Endodermal cell (in vitro differentiated cells): Measurements from ENCODE around the gene CBLC. TPM values are rescaled to one million over a fixed set of nuclear protein-coding genes. Genes with fewer than 3 reads are reported as not detected.
A peak's percentile ranks its signal among the peaks of the same experiment; 100 is the strongest.

Experiments used
- DNase-seq: peaks from one replicate; pipeline ENCODE4 v3.0.0-alpha.2; 2017
- H3K27ac ChIP-seq: 2 replicates; pipeline ENCODE4 v1.5.1; 2013; ENCODE audit warnings: mild to moderate bottlenecking, low read depth, low read length, moderate library complexity
- H3K27me3 ChIP-seq: 2 replicates; pipeline ENCODE4 v1.6.1; 2013; ENCODE audit warnings: mild to moderate bottlenecking, low read length, moderate library complexity; ENCODE audit not compliant: insufficient read depth, control insufficient read depth, poor library complexity, severe bottlenecking
- H3K36me3 ChIP-seq: 2 replicates; pipeline ENCODE4 v1.7.0; 2013; ENCODE audit warnings: mild to moderate bottlenecking, low read length, moderate library complexity; ENCODE audit not compliant: control insufficient read depth, insufficient read depth
- H3K4me1 ChIP-seq: one replicate; pipeline ENCODE4 v1.7.0; 2013; ENCODE audit warnings: low read length; ENCODE audit not compliant: control insufficient read depth, insufficient read depth
- H3K4me3 ChIP-seq: 2 replicates; pipeline ENCODE4 v1.5.1; 2013; ENCODE audit warnings: mild to moderate bottlenecking, low read length, moderate library complexity
- H3K9ac ChIP-seq: 2 replicates; pipeline ENCODE4 v1.6.1; 2013; ENCODE audit warnings: mild to moderate bottlenecking, low read length, moderate library complexity; ENCODE audit not compliant: poor library complexity, severe bottlenecking; ENCODE audit errors: extremely low read depth
- H3K9me3 ChIP-seq: 2 replicates; pipeline ENCODE4 v1.6.1; 2013; ENCODE audit warnings: mild to moderate bottlenecking, low read length, moderate library complexity; ENCODE audit not compliant: control insufficient read depth
- H3K27ac Mint-ChIP-seq: 2 replicates; pipeline ENCODE4 v1.8.0; 2020; ENCODE audit warnings: mixed read lengths
- H3K27me3 Mint-ChIP-seq: 2 replicates; pipeline ENCODE4 v1.8.0; 2021; ENCODE audit warnings: mild to moderate bottlenecking, mixed read lengths; ENCODE audit not compliant: insufficient read depth
- H3K36me3 Mint-ChIP-seq: 2 replicates; pipeline ENCODE4 v1.8.0; 2020; ENCODE audit warnings: low read depth, mixed read lengths
- H3K4me1 Mint-ChIP-seq: 2 replicates; pipeline ENCODE4 v1.8.0; 2020; ENCODE audit warnings: mixed read lengths
- H3K4me3 Mint-ChIP-seq: 2 replicates; pipeline ENCODE4 v1.8.0; 2020; ENCODE audit warnings: mild to moderate bottlenecking, moderate library complexity, mixed read lengths
- H3K9me3 Mint-ChIP-seq: 2 replicates; pipeline ENCODE4 v1.8.0; 2020; ENCODE audit warnings: mild to moderate bottlenecking, mixed read lengths
- CTCF ChIP-seq: fragments of 200-600 bp; sonication (generic); conservative IDR thresholded peaks from 2 replicates; pipeline ENCODE4 v1.5.0; 2021; ENCODE audit warnings: antibody characterized with exemption, mild to moderate bottlenecking
- WGBS, 2 experiments: methylation state at CpG; one replicate each; pipeline versions ENCODE4 v1.1.5 to v1.1.7; 2013; ENCODE audit warnings: missing lambda C conversion rate in 2 of 2, mixed read lengths in 1 of 2; ENCODE audit not compliant: insufficient coverage in 1 of 2, insufficient read length in 1 of 2; 5-methylcytosine and 5-hydroxymethylcytosine counted together
- total RNA-seq, 2 donors: library from RNA; stranded (reverse); fragmentation: NEBNext Ultra II Directional in 1 of 2; extraction: Animal tissue kit (Norgen Biotek cat#: 25700) in 1 of 2; gene quantifications; 2 replicates in 1 of 2; 3 replicates in 1 of 2; pipeline ENCODE4 v1.2.1, GENCODE V29; 2021

CBLC gene
- total RNA-seq, 2 donors from 2014 or later: 6.6 to 15.5 TPM

- no peak overlapping the region for H3K4me3 Mint-ChIP-seq
- H3K4me1 Mint-ChIP-seq: peaks cover 6% of the 10 kb centered on the region
- WGBS, 2 experiments: 71 to 100% methylated on average over 1 to 3 of the region's 3 CpGs
- no peaks in the 10 kb centered on the region for H3K36me3 ChIP-seq
- H3K27me3 Mint-ChIP-seq: peaks cover 50% of the 10 kb centered on the region
- H3K4me1 ChIP-seq: no peaks in the 10 kb centered on the region
- no peak overlapping the region for H3K27ac Mint-ChIP-seq
- no peaks in the 10 kb centered on the region for H3K9me3 Mint-ChIP-seq
- H3K27ac ChIP-seq: no peak overlapping the region
- H3K27me3 ChIP-seq: peaks cover 40% of the 10 kb centered on the region
- H3K36me3 Mint-ChIP-seq: no peaks in the 10 kb centered on the region
- H3K9me3 ChIP-seq: no peaks in the 10 kb centered on the region
- no peak for DNase-seq
- H3K9ac ChIP-seq: no peak overlapping the region
- no peak for TF ChIP-seq CTCF
- no peak overlapping the region for H3K4me3 ChIP-seq
Measured at GRCh38 chr19:44744871-44745332, 32.8 kb upstream of the CBLC start.

- H3K4me1 ChIP-seq: no peaks in the 10 kb centered on the region
- no peak overlapping the region for H3K4me3 ChIP-seq
- DNase-seq: peak; percentile 69
- TF ChIP-seq CTCF: no peak
- no peak overlapping the region for H3K4me3 Mint-ChIP-seq
- no peaks in the 10 kb centered on the region for H3K36me3 Mint-ChIP-seq
- 25 to 46% methylated on average over 5 to 10 of the region's 10 CpGs for WGBS, 2 experiments
- peaks cover 6% of the 10 kb centered on the region for H3K4me1 Mint-ChIP-seq
- H3K27ac ChIP-seq: no peak overlapping the region
- H3K9me3 Mint-ChIP-seq: no peaks in the 10 kb centered on the region
- H3K27me3 ChIP-seq: peaks cover 41% of the 10 kb centered on the region
- H3K9ac ChIP-seq: no peak overlapping the region
- peaks cover 54% of the 10 kb centered on the region for H3K27me3 Mint-ChIP-seq
- no peak overlapping the region for H3K27ac Mint-ChIP-seq
- H3K36me3 ChIP-seq: no peaks in the 10 kb centered on the region
- H3K9me3 ChIP-seq: no peaks in the 10 kb centered on the region
Measured at GRCh38 chr19:44745341-44745831, 32.3 kb upstream of the CBLC start.

DNA sequence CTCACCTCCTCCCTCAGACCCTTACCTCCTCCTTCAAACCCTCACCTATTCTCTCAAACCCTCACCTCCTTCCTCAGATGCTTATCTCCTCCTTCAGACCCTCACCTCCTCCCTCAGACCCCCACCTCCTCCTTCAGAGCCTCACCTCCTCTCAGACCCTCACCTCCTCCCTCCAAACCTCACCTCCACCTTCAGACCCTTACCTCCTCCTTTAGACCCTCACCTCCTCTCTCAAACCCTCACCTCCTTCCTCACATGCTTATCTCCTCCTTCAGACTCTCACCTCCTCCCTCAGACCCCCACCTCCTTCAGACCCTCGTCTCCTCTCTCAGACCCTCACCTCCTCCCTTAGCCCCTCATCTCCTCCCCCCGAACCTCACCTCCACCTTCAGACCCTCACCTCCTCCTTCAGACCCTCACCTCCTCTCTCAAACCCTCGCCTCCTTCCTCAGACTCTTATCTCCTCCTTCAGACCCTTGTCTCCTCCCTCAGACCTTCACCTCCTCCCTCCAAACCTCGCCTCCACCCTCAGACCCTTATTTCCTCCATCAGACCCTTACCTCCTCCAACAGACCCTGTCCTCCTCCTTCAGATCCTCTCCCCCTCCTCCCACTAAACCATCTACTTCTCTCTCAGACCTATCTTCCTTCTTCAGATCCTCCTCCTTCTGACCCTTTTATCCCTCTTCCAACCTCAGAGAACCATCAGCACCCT, 31.6 kb upstream of the CBLC start:
- H3K4me3 Mint-ChIP-seq: no peak overlapping the region
- Histone ChIP-seq H3K4me1 (no peaks in the 10 kb centered on the region), H3K9me3 (no peaks in the 10 kb centered on the region), H3K27me3 (peaks cover 41% of the 10 kb centered on the region), H3K4me3 (no peak overlapping the region), H3K36me3 (no peaks in the 10 kb centered on the region), H3K27ac (no peak overlapping the region), H3K9ac (no peak overlapping the region)
- no peaks in the 10 kb centered on the region for H3K9me3 Mint-ChIP-seq
- 70 to 78% methylated on average over 3 to 4 of the region's 4 CpGs for WGBS, 2 experiments
- no peak for TF ChIP-seq CTCF
- H3K36me3 Mint-ChIP-seq: no peaks in the 10 kb centered on the region
- DNase-seq: no peak
- H3K4me1 Mint-ChIP-seq: peaks cover 6% of the 10 kb centered on the region
- no peak overlapping the region for H3K27ac Mint-ChIP-seq
- peaks cover 61% of the 10 kb centered on the region for H3K27me3 Mint-ChIP-seq
